ENCODE results near the gene ZFP36. TPM values are rescaled to one million over a fixed set of nuclear protein-coding genes. Genes with fewer than 3 reads are reported as not detected.

Gene ZFP36
- total RNA-seq, 1 donor from 2014 or later: 46.9 TPM

- Mint-ChIP-seq H3K4me3 (ENCODE audit: low read depth) (no peak overlapping the region), H3K27me3 (ENCODE audit: low read depth) (no peaks in the 10 kb centered on the region), H3K9me3 (no peaks in the 10 kb centered on the region), H3K27ac (no peak overlapping the region), H3K36me3 (ENCODE audit: low read depth) (peaks cover 28% of the 10 kb centered on the region), H3K4me1 (ENCODE audit: low read depth) (no peaks in the 10 kb centered on the region)
- intact Hi-C loops (cut with micrococcal nuclease): no loop called here
- no peak for DNase-seq (ENCODE audit: low spot score)
These were observed 16.8 kb downstream of the ZFP36 start for GRCh38 chr19:39423258-39424086.

- Mint-ChIP-seq H3K36me3 (ENCODE audit: low read depth) (peaks cover 21% of the 10 kb centered on the region), H3K9me3 (no peaks in the 10 kb centered on the region), H3K27ac (no peak overlapping the region), H3K4me3 (ENCODE audit: low read depth) (no peak overlapping the region), H3K27me3 (ENCODE audit: low read depth) (no peaks in the 10 kb centered on the region), H3K4me1 (ENCODE audit: low read depth) (no peaks in the 10 kb centered on the region)
- DNase-seq (ENCODE audit: low spot score): no peak
- intact Hi-C loops (cut with micrococcal nuclease): no loop called here
These were observed 18.3 kb downstream of the ZFP36 start for GRCh38 chr19:39424934-39425333.

DNA sequence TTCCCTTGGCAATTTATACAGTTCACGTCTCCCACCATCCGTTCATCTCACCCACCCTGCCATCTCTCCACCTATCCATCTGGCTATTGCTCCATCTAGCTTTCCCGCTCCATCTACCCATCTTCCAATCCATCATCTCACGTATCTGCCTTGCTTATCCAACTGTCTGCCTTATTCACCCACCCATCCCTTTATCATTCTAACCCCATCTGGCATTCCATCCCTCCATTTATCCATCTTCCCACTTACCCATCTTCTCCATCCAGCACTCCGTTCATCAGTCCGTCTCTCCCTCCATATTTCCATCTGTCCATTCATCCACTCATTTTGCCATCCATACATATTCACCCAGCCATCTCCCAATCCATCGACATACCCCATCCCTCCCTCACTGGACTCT lies 19.1 kb downstream of the ZFP36 start:
- Mint-ChIP-seq H3K9me3 (no peaks in the 10 kb centered on the region), H3K27me3 (ENCODE audit: low read depth) (no peaks in the 10 kb centered on the region), H3K27ac (no peak overlapping the region), H3K4me3 (ENCODE audit: low read depth) (no peak overlapping the region), H3K36me3 (ENCODE audit: low read depth) (peaks cover 26% of the 10 kb centered on the region), H3K4me1 (ENCODE audit: low read depth) (peaks cover 6% of the 10 kb centered on the region)
- no peak for DNase-seq (ENCODE audit: low spot score)
- intact Hi-C loops (cut with micrococcal nuclease): no loop called here

DNA sequence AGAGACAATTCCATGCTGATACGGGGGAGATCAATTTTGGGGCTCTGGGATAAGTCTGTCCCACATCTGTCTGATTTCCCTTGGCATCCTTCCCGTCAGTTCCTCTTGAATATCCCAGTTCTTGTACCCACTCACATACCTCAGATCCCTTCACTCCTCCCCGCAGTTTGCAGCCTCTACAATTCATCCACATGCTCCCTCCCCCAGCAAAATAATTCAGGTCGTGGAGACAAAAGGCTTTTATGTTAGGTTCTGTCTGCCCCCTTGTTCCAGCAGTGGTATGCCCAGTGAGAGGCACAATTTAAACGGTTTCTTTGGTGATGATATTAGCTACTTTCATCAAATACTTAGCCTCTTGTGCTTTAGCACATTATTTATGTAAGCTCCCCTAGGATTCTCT lies 19.5 kb downstream of the ZFP36 start:
- Mint-ChIP-seq H3K9me3 (no peaks in the 10 kb centered on the region), H3K27ac (no peak overlapping the region), H3K4me3 (ENCODE audit: low read depth) (no peak overlapping the region), H3K4me1 (ENCODE audit: low read depth) (peaks cover 10% of the 10 kb centered on the region), H3K27me3 (ENCODE audit: low read depth) (no peaks in the 10 kb centered on the region), H3K36me3 (ENCODE audit: low read depth) (peaks cover 30% of the 10 kb centered on the region)
- no peak for DNase-seq (ENCODE audit: low spot score)
- intact Hi-C loops (cut with micrococcal nuclease): no loop called here

DNA sequence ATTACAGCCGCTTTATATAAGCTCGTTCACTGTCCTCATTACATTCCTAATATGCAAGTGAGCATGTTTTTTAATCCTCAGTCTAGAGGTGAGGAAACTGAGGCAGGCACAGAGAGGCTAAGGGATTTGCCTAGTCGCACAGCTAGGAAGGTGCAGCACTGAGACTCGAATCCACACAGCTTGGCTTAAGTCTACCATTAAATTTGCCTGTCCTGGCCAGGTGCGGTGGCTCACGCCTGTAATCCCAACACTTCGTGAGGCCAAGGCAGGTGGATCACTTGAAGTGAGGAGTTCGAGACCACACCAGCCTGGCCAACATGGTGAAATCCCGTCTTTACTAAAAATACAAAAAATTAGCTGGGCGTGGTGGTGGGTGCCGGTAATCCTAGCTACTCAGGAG lies 21.1 kb downstream of the ZFP36 start:
- no peaks in the 10 kb centered on the region for H3K9me3 Mint-ChIP-seq
- intact Hi-C loops (cut with micrococcal nuclease): no loop called here
- H3K27ac Mint-ChIP-seq: no peak overlapping the region
- no peak overlapping the region for H3K4me3 Mint-ChIP-seq (ENCODE audit: low read depth)
- H3K4me1 Mint-ChIP-seq (ENCODE audit: low read depth): peaks cover 15% of the 10 kb centered on the region
- peaks cover 38% of the 10 kb centered on the region for H3K36me3 Mint-ChIP-seq (ENCODE audit: low read depth)
- no peak for DNase-seq (ENCODE audit: low spot score)
- no peaks in the 10 kb centered on the region for H3K27me3 Mint-ChIP-seq (ENCODE audit: low read depth)

- Mint-ChIP-seq H3K4me1 (ENCODE audit: low read depth) (peaks cover 21% of the 10 kb centered on the region), H3K9me3 (no peaks in the 10 kb centered on the region), H3K27me3 (ENCODE audit: low read depth) (no peaks in the 10 kb centered on the region), H3K36me3 (ENCODE audit: low read depth) (peaks cover 42% of the 10 kb centered on the region), H3K27ac (no peak overlapping the region), H3K4me3 (ENCODE audit: low read depth) (no peak overlapping the region)
- no peak for DNase-seq (ENCODE audit: low spot score)
- intact Hi-C loops (cut with micrococcal nuclease): no loop called here
These were observed 21.9 kb downstream of the ZFP36 start for GRCh38 chr19:39428283-39429112.

DNA sequence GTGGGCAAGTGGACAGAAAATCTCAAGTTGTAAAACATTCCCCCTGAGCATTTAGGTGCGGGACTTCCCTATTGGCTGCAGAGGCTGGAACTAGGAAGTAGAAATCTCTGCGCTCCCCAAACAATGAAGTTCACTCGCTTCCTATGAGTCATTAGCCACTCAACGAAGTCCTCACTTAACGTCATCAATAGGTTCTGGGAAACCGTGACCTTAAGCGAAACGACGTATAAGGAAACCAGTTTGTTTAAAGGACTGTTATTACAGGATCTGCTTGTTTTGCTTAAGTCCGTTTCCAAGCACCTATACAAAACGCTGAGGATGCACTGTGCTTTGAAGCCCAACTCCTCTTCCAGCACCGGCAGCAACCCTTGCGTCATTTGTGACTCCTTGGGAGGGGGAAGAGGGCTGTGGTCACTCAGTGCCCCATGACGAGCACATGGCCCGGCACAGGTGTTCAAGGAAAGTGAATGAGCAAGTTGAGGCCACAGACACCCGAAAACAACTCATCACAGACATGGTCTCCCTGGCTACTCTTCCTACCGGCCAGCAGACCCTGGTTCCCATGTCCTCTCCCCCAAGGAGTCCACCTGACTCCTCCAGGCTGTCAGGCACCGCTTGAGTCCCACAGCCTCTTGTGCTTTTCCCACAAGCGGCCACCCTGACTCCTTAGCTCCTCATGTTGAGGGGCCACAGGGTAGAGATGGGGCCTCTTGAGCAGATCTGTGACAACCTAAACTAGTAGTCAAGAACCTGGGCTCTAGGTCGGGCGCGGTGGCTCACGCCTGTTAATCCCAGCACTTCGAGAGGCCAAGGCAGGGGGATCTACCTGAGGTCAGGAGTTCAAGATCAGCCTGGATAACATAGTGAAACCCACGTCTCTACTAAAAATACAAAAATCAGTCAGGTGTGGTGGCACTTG lies 24.3 kb downstream of the ZFP36 start:
- peaks cover 52% of the 10 kb centered on the region for H3K36me3 Mint-ChIP-seq (ENCODE audit: low read depth)
- H3K27me3 Mint-ChIP-seq (ENCODE audit: low read depth): no peaks in the 10 kb centered on the region
- H3K4me1 Mint-ChIP-seq (ENCODE audit: low read depth): peaks cover 33% of the 10 kb centered on the region
- no peaks in the 10 kb centered on the region for H3K9me3 Mint-ChIP-seq
- peak overlapping the region; percentile 33 for H3K4me3 Mint-ChIP-seq (ENCODE audit: low read depth)
- peak overlapping the region; percentile 97 for H3K27ac Mint-ChIP-seq
- intact Hi-C loops (cut with micrococcal nuclease): loop anchor here (1.0 to 2.0 kb wide), 2 partner anchors 14 to 19 kb away; partner anchors contain the start of genes PLEKHG2 and SUPT5H
- peak; percentile 44 for DNase-seq (ENCODE audit: low spot score)

DNA sequence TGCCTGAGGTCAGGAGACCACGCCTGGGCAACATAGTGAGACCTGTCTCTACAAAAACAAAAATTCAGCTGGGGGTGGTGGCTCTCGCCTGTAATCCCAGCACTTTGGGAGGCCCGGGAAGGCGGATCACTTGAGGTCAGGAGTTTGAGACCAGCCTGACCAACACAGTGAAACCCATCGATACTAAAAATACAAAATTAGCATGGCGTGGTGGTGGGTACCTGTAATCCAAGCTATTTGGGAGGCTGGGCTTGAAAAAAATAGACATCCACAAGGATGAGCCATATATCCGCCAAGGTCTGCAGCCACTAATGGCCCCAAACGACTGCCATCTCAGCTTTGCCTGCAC lies 26.0 kb downstream of the ZFP36 start:
- no peaks in the 10 kb centered on the region for H3K9me3 Mint-ChIP-seq
- H3K27ac Mint-ChIP-seq: peak overlapping the region; percentile 73
- H3K36me3 Mint-ChIP-seq (ENCODE audit: low read depth): peaks cover 51% of the 10 kb centered on the region
- DNase-seq (ENCODE audit: low spot score): no peak
- H3K4me3 Mint-ChIP-seq (ENCODE audit: low read depth): peak overlapping the region; percentile 45
- peaks cover 41% of the 10 kb centered on the region for H3K4me1 Mint-ChIP-seq (ENCODE audit: low read depth)
- intact Hi-C loops (cut with micrococcal nuclease): no loop called here
- no peaks in the 10 kb centered on the region for H3K27me3 Mint-ChIP-seq (ENCODE audit: low read depth)

DNA sequence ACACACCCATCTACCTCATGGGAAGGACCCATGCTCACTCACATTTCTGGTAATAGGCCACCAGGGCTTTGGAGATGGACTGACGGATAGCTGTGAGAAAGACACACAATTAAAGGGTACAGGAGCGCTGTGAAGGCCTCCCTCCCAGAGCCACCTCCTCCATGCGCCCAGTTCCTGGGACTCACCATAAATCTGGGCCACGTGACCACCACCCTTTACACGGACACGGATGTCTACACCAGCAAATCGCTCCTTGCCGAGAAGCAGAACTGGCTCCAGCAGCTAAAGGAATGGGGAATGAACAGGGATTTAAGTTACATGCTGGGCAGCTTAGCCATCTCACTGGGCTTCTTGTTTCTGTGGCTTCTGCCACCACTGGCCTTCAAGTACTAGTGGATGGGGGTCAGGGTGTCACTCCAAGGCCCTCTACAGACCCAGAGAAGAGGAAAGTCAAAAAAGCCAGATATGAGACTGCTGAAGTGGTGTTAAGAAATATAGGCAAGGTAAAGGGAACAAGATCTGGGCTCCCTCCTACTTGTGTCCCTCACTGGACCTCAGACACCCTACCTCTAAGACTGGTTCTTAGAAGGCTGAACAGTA lies 26.9 kb downstream of the ZFP36 start:
- Mint-ChIP-seq H3K4me1 (ENCODE audit: low read depth) (peaks cover 41% of the 10 kb centered on the region), H3K36me3 (ENCODE audit: low read depth) (peaks cover 51% of the 10 kb centered on the region), H3K4me3 (ENCODE audit: low read depth) (peak overlapping the region; percentile 58)

GRCh38 chr19:39434123-39435076 lies 27.8 kb downstream of the ZFP36 start:
- Mint-ChIP-seq H3K27ac (peak overlapping the region; percentile 99), H3K9me3 (no peaks in the 10 kb centered on the region), H3K27me3 (ENCODE audit: low read depth) (no peaks in the 10 kb centered on the region), H3K4me3 (ENCODE audit: low read depth) (peak overlapping the region; percentile 100), H3K4me1 (ENCODE audit: low read depth) (peaks cover 41% of the 10 kb centered on the region), H3K36me3 (ENCODE audit: low read depth) (peaks cover 51% of the 10 kb centered on the region)
- intact Hi-C loops (cut with micrococcal nuclease): no loop called here
- DNase-seq (ENCODE audit: low spot score): no peak

More for the DNA sequence above, 26.9 kb downstream of the ZFP36 start:
- H3K27ac Mint-ChIP-seq: peak overlapping the region; percentile 73
- H3K27me3 Mint-ChIP-seq (ENCODE audit: low read depth): no peaks in the 10 kb centered on the region
- intact Hi-C loops (cut with micrococcal nuclease): no loop called here
- DNase-seq (ENCODE audit: low spot score): no peak
- H3K9me3 Mint-ChIP-seq: no peaks in the 10 kb centered on the region

Data from activated T-helper 2 cell treated with anti-CD3 and anti-CD28 coated beads, Interferon-gamma antibody, Interleukin-2, Interleukin-4, amounts not matched to agents 10 μg/mL and 5 μg/mL and 100 μg/mL, durations not matched to agents 14 hours and 24 hours and 36 hours (primary cell).